Measurements from ENCODE around the gene TBCCD1. TPM values are rescaled to one million over a fixed set of nuclear protein-coding genes. Genes with fewer than 3 reads are reported as not detected.

The TBCCD1 gene
- total RNA-seq, 1 donor = 17.5 TPM

DNA sequence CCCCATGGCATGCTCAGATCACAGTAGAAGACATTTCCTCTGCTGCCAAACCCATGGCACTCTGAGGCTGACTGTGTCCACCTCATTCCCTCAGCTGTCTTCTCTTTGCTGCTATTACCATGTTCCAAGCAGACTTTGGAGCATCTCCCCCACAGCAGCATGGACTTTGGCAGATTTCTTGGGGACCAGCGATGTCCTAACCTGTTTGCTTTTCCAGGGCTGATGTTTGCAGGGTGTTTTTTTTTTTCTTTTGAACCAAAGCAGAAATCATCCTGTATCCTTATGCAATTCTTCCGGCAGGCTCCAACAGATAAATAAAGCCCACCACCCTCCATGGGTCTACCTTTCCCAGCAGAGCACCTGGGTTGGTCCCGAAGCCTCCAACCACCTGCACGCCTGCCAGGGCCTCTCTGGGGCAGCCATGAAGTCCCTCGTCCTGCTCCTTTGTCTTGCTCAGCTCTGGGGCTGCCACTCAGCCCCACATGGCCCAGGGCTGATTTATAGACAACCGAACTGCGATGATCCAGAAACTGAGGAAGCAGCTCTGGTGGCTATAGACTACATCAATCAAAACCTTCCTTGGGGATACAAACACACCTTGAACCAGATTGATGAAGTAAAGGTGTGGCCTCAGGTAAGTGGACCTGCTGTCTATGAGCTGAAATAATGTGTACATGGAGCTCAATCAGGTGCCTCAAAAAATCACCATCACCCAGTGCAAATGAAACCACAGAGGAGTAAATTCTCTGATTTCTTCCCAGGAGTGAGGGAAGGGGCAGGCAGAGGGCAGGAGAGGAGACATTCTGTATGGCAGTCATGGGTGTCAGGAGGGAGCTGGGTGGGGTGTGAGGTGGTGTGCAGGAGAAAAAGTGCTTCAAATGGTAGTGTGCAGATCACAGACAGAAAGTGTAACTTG lies 45.8 kb upstream of the TBCCD1 start, which contains the start of gene AHSG:
AHSG (plus strand) TSS at position 340 of the 916 bp plus-strand sequence; CDS start at position 422, 82 bp downstream.
- no peak for TF ChIP-seq CTCF (IDR thresholded peaks at IDR 0.05; ENCODE audit: insufficient read depth, low read length)
- DNase-seq (ENCODE audit: low read depth) = no peak
- H3K4me3 ChIP-seq (ENCODE audit: low read depth, low read length) = no peak within 1 kb of the TSS

DNA sequence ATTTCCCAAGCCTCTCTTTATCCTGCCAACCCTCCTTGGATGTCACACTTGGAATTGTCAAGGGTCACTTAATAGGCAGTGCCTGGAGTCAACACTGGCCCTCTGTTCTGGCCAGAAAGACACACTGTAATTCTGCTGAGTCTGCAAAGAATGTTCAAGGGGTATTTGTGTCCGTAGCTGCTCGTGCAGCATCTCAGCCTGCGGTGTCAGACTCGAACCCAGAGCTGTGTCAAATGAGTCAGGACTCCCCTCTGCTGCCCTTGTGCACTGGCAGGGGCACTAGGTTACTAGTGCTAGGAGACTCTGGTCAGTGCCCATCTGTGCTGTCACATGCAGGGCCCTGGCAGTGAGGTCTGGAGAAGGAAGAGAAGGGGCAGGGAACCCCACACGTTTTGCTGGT lies 44.9 kb upstream of the TBCCD1 start:
- no peak overlapping the region for H3K4me3 ChIP-seq (ENCODE audit: low read depth, low read length)
- TF ChIP-seq CTCF (IDR thresholded peaks at IDR 0.05; ENCODE audit: insufficient read depth, low read length) = no peak
- no peak for DNase-seq (ENCODE audit: low read depth)

DNA sequence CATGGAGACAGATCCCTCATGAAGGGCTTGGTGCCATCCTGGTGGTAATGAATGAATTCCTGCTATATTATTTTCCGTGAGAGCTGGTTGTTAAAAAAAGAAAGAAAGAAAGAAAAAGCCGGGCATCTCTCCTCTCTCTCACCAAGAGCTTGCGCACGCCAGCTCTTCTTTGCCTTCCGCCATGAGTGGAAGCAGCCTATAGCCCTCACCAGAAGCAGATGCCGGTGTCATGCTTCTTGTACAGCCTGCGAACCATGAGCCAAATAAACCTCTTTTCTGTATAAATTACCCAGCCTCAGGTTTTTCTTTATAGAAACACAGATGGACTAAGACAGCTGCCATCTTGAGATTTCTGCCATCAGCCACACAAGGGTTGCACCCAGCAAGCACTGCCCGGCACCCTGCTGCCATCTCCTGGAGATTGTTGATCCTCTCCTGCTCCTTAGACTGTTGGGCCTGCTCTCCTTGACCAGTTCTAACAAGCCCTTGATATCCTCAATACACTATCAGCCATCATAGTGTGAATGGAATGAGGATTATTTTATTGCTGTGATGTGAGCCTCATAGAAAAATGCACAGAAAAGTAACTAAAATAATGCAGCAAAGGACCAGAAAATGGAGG lies 42.2 kb upstream of the TBCCD1 start:
- H3K4me3 ChIP-seq (ENCODE audit: low read depth, low read length) = no peak overlapping the region
- no peak for DNase-seq (ENCODE audit: low read depth)
- peak; percentile 28 for TF ChIP-seq CTCF (IDR thresholded peaks at IDR 0.05; ENCODE audit: insufficient read depth, low read length)

DNA sequence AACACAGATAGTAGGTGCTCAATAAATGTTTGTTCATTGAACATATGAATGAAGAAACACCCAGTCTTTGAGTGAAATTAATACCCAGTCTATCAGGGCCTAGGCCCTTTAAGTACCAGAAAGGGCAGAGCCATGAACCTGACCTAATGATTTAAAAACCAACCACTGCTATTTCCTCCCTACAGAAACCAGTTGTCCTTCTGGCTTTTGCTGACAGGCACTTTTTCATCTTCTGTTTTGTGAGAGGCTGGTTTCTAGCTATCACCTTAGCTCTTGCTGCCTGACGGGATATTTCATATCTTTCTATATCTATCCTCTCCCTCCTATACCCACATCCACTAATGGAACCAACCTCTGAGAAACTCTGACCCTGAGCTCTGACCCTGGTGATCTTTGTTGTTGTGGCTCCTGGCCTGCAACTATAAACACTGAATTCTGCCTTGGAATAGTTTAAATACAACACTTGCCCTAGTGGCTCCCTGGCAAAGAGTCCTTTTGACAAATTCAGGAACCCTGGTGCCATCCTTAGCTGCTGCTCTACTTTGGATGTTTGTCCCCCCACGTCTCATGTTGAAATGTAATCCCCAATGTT lies 41.6 kb upstream of the TBCCD1 start:
- TF ChIP-seq CTCF (IDR thresholded peaks at IDR 0.05; ENCODE audit: insufficient read depth, low read length) = no peak
- DNase-seq (ENCODE audit: low read depth) = no peak
- H3K4me3 ChIP-seq (ENCODE audit: low read depth, low read length) = no peak overlapping the region

- DNase-seq (ENCODE audit: low read depth) = no peak
- H3K4me3 ChIP-seq (ENCODE audit: low read depth, low read length) = no peak overlapping the region
- no peak for TF ChIP-seq CTCF (IDR thresholded peaks at IDR 0.05; ENCODE audit: insufficient read depth, low read length)
Observed at GRCh38 chr3:186605561-186606545, 38.7 kb upstream of the TBCCD1 start.

- TF ChIP-seq CTCF (IDR thresholded peaks at IDR 0.05; ENCODE audit: insufficient read depth, low read length) = no peak
- no peak overlapping the region for H3K4me3 ChIP-seq (ENCODE audit: low read depth, low read length)
- no peak for DNase-seq (ENCODE audit: low read depth)
Observed at GRCh38 chr3:186605078-186605477, 37.9 kb upstream of the TBCCD1 start.

Measured in fibroblast of the aortic adventitia (primary cell).